Skin epidermis (tissue), 12 donors: Measurements from ENCODE around the gene PPM1E.
A peak's percentile ranks its signal among the peaks of the same experiment; 100 is the strongest.

Experiments
- H3K27ac ChIP-seq, 21 experiments: fragments of 200-600 bp; sonication (generic) in 11 of 21; one replicate each; pipeline ENCODE4 v1.5.0; 2020; ENCODE audit warnings: mild to moderate bottlenecking in 3 of 21, inconsistent platforms in 2 of 21, moderate library complexity in 2 of 21
- H3K4me3 ChIP-seq, 7 experiments: fragments of 200-600 bp; sonication (generic) in 2 of 7; one replicate each; pipeline ENCODE4 v1.5.0; 2020; ENCODE audit warnings: inconsistent platforms in 2 of 7, mild to moderate bottlenecking in 2 of 7, moderate library complexity in 1 of 7

The PPM1E gene

DNA sequence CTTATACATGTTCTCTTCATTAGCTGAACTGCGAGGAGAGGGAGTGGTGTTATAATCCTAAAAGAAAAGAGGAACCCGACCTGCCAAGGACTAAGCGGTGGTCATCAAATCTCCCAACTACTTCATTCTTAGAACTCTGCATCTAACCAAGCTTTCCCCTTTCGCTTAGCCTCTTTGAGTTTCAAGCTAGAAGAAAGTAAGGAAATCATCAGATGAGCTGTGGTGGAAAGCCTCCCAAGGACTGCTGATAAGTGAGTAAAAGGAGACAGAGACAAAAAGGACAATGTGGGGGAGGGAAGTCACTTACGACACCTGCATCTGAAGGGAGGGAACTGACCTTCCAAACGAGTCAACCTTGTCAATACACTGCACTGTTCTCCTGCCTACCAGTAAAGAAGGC lies 229.7 kb downstream of the PPM1E start:
- Histone ChIP-seq H3K4me3 (no peak overlapping the region), H3K27ac (no peak overlapping the region)

DNA sequence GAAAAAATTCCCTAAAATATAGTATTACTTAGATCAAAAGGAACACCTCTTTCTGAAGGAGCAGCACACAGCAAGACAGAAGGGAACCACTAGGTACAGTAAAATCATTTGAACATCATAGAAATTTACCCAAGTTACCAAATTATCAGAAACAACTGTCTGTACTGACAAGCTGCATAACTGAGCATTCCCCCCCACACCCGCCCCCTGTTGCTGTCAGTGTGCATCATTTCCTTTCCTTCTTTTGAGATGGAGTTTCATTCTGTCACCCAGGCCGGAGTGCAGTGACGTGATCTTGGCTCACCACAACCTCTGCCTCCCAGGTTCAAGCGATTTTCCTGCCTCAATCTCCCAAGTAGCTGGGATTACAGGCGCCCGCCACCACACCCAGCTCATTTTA lies 230.3 kb downstream of the PPM1E start:
- H3K27ac ChIP-seq = no peak overlapping the region
- no peak overlapping the region for H3K4me3 ChIP-seq

DNA sequence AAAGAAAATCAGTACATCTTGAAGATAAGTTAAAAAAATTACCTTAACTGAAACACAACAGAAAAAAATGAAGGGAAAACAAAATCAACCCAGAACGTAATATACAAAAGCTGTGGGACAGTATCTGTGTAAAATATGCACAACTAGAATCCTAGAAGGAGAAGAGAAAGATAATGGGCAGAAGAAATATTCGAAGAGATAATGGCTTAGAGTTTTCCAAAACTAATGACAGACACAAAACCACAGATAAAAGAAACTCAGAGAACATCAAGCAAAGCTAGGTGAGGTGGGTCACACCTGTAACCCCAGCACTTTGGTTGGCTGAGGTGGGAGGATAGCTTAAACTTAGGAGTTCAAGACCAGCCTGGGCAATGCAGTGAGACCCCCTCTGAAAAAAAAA lies 234.0 kb downstream of the PPM1E start:
- no peak overlapping the region for H3K4me3 ChIP-seq
- H3K27ac ChIP-seq = no peak overlapping the region

DNA sequence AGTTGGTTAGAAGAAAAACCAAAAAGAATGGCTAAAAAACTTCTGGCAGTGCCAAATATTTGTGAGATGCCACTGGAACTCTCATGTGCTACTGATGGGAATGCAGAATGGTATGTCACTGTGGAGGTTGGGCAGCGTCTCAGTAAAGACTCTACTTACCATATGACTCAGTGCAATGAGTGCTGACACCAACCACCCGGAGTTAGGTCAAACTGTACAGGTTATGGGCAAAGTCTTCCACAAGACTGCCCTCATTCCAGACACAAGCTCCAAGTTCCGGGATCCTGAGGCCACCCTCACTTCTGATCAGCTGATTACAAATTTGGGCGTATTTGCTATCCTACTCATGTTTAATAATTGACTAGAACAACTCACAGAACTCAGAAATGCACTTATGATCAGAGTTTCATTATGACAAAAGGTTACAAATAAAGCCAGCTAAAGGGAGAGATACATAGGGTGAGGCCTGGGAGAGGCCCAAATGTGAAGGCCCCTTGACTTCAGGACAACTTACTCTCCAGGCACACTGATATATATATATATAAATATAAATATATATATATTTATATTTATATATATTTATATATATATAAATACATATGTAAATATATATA lies 236.2 kb downstream of the PPM1E start:
- no peak overlapping the region for H3K27ac ChIP-seq
- H3K4me3 ChIP-seq = no peak overlapping the region

DNA sequence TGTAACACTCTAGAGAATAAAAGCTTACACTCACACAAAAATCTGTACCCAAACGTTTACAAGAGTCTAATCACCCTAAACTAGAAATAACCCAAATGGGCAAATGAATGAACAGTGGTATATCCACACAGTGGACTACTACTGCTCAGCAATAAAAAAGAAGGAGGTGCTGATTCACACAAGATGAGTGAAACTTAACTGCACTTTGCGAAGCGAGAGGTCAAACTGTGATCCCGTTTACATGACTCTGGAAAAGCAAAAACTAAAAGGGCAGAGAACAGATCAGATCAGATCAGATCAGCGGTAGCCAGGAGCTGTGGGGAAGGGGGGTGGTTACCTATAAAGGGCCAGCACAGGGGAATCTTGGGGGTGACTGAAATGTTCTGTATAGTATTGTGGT lies 237.7 kb downstream of the PPM1E start:
- Histone ChIP-seq H3K27ac (no peak overlapping the region), H3K4me3 (no peak overlapping the region)

DNA sequence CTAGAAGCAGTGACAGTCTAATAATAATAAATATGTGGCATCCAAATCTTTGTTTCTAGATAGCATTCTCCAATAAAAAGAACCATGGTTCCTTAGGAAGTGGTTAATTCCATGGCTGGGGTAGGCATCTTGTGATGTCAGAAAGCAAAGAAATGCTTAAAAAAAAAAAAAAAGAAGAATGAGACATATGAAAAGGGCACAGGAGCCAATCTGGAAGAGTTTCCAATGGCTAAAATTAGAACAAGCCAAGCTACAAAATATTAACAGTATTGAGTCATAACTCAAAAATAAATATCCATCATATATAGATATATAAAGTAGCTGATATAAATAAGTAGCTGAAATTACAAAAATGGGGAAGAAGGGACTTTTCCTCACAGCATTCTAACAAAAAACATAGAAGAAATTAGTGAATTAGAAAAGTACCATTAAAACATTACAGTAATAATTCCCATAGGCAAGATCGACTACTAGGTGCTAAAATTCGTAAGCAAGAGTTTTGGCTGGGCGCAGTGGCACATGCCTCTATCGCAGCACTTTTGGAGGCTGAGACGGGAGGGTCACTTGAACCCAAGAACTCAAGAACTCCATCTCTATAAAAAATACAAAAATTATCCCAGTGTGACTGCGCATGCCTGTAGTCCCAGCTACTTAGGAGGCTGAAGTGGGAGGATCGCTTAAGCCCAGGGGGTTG lies 239.7 kb downstream of the PPM1E start:
- Histone ChIP-seq H3K4me3 (no peak overlapping the region), H3K27ac (no peak overlapping the region)

DNA sequence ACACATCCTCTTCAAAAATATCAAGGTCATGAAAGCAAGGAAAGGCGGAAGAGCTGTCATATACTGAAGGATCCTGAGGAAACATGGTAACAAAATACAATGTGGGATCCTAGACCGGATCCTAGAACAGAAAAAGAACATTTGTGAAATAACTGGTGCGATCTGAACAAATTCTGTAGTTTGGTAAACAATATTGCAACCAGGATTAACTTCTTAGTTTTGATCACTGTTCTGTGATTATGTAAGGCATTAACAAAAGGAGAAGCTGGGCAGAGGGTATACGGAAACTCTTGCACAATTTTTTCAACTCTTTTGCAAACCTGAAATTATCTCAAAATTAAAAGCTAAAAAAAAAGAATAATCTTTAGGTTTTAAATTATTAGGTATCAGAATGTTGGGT lies 241.3 kb downstream of the PPM1E start:
- H3K27ac ChIP-seq = peak overlapping the region in 4 of 21 experiments; percentile 0 to 43 (median 20)
- H3K4me3 ChIP-seq = no peak overlapping the region

DNA sequence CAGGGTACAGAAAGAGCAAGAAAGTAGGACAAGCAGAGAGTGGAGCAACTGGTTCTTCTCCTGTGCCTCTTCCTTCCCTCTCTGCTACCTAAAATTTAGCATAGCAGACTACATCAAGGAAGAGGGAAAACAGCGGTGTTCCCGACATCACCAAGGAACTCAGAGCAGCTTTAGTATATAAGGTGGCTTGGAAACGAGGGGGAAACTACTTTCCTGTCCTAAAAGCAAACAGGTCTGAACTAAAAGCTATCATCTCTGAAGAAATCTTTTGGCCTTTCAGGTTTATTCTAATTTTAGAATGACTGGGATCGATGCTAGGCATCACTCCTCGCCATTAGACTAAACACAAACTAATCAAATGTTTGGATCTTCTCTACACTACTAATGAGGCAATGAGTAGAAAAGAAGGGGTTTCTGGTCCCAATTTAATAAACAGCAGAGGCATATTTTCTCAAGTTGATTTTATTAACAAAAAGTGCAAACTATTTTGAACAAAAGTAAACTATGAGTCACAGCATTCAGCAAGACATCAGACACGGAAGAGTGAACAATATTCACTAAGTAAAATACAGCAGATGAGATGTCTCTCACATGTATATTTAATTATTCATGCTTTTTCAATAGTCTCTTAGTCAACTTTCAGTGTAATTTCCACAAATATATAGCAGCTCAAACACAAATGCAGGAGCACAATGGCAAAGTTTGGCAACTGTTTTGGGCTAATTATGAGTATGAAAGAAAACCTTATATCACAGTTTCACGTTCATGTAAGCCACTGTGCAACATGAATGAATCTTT lies 242.3 kb downstream of the PPM1E start:
- H3K27ac ChIP-seq = peak overlapping the region in 6 of 21 experiments; percentile 1 to 38 (median 4)
- no peak overlapping the region for H3K4me3 ChIP-seq

DNA sequence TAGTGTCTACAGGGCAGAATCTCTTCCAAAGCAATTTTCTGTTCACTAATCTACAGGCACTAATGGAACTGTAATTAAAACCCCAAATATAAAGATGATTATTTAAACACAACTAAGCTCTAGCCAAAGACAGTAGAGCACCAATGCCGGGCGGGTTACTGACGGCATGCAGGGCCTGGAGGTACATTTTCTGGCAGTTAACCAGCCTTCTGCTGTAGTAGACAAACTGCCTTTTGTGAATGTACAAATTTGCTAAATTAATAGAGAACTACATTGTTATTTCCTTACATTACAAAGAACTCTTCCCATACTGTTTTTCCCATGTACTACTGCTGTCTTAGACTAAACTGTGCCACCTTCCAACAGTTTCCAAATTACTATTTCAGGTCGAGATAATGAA lies 243.2 kb downstream of the PPM1E start:
- H3K4me3 ChIP-seq = no peak overlapping the region
- H3K27ac ChIP-seq = no peak overlapping the region

DNA sequence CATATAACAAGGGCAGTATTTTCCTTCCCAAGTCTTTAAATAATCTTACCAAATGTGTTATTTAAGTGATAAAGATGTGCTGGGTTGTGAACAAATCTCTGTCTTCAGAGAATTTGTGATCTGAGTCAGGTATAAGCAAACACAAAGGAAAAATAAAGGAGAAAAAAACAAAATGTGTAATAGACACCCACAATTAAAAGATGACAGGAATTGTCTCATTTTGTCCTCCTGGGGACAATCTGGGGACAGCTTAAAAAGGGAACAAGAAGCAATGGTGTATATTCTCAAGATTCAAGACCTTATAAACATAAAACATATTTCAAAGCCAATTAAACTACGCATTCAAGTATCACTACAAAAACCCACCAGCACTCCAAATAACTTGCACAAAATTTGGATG lies 243.8 kb downstream of the PPM1E start:
- no peak overlapping the region for H3K27ac ChIP-seq

DNA sequence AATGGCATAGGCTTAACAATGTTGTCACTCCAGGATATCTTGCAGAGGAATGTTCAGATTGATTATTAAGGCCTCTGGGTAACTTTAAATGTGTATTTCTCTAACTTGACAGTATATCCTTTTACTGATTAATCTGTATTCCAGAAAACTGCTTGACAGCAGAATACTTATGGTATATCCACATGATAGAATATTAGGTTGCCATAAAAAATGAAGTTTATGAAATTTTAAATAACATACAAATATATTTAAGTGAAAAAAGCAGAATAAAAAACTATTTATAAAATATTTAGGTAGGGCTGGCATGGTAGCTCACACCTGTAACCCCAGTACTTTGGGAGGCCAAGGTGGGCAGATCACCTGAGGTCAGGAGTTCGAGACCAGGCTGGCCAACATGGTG lies 244.4 kb downstream of the PPM1E start:
- Histone ChIP-seq H3K27ac (no peak overlapping the region), H3K4me3 (no peak overlapping the region)

More for the DNA sequence above, 243.8 kb downstream of the PPM1E start:
- no peak overlapping the region for H3K4me3 ChIP-seq

DNA sequence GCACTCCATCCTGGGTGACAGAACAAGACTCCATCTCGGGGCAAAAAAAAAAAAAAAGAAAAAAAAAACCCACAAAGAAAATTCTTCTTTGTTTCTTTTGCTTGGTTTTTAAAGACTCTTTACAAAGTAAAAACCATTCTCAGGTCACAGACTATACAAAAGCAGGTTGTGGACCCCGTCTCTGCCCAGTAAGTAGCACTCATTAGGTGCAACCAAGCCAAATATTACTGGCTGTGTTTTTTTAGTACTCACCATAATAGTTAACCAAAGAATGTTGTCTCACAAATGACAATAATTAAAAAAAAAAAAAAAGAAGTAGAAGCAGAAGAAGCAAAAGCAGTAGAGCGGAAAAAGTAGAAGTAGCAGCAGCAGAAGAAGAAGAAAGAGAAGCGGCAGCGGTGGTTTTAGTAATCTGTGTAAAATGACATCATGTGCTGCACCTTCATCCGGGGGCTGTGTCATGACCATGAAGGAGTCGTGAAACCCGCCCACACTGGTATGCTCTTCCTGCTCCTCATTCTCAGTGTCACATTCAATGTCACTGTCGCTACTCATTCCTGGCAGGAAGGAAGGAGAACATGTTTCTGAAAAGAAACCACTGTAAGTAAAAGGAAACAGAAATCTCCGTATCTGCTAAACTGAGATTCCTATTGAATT lies 245.6 kb downstream of the PPM1E start:
- H3K27ac ChIP-seq = peak overlapping the region in 13 of 21 experiments; percentile 2 to 69 (median 42)
- no peak overlapping the region for H3K4me3 ChIP-seq

DNA sequence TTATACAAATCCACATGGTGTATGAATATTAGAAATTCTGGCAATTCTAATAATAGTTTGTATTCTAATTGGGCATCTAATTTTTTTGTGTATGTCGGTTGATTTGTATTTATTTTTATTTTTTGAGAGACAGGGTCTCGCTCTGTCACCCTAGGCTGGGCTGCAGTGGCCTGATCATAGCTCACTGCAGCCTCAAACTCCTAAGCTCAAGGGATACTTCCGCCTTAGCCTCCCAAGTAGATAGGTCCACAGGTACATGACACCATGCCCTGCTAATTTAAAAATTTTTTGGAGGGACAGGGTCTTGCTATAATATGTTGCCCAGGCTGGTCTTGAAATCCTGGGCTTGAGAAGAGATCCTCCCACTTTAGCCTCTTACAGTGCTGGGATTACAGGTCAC lies 246.5 kb downstream of the PPM1E start:
- Histone ChIP-seq H3K27ac (peak overlapping the region in 8 of 21 experiments; percentile 2 to 60 (median 16)), H3K4me3 (no peak overlapping the region)

DNA sequence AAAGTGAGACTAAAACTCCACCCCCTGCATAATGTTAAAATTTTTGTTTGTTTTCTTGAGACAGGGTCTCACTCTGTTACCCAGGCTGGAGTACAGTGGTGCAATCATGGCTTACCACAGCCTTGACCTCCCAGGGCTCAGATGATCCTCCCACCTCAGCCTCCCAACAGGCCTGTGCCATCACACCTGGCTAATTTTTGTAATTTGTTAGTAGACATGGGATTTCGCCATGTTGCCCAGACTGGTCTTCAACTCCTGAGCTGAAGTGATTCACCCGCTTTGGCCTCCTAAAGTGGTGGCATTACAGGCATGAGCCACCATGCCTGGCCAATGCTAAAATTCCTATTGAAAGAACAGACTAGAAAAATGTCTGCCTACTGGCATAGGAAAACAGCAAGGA lies 247.2 kb downstream of the PPM1E start:
- Histone ChIP-seq H3K4me3 (no peak overlapping the region), H3K27ac (peak overlapping the region in 2 of 21 experiments; percentile 24 to 29)

DNA sequence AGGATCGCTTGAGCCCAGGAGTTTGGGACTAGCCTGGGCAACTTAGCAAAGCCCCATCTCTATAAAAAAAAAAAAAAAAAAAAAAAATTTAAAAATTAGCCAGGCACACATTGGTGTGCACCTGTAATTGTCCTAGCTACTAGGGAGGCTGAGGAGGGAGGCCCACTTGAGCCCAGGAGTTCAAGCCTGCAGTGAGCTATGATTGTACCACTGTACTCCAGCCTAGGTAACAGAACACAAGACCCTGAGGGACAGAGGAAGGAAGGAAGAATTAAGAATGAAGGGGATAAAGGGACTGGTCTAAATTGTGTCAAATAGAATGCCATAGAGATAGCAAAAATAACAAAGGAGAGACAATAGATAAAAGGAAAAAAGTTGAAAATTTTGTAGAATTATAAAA lies 248.2 kb downstream of the PPM1E start:
- no peak overlapping the region for H3K4me3 ChIP-seq

DNA sequence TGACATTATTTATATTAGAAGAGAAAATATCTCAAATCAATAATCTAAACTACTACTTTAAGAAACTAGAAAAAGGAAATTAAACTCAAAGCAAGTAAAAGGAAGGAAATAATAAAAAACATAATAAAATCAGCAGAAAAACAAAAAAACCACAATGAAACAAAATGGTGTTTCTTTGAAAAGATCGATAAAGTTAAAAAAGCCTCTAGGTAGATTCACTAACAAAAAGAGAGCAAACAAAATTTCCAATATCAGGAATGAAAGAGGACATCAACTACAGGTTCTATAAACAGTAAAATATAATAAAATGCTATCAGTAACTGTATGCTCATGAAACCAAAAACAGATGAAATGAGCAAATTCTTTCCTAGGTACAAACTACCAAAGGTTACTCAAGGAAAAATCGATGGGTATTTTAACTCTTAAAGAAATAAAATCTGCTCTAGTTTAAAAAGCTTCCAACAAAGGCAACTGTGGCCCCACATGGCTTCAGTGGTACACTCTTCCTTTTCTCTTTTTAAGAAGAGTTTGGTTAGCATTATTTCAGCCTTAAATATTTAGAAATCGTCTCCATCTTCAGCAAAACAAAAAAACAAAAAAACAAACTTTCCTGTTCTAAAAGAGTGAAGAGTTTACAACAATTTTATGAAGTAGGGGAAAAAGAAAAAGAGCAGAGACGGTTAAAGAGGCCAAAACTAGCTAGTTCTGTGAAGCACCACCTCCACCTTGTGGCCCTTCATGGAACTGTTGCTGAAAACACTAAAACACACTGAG lies 248.9 kb downstream of the PPM1E start:
- peak overlapping the region in 1 of 21 experiments; percentile 38 for H3K27ac ChIP-seq
- H3K4me3 ChIP-seq = no peak overlapping the region

More for the DNA sequence above, 248.2 kb downstream of the PPM1E start:
- no peak overlapping the region for H3K27ac ChIP-seq

DNA sequence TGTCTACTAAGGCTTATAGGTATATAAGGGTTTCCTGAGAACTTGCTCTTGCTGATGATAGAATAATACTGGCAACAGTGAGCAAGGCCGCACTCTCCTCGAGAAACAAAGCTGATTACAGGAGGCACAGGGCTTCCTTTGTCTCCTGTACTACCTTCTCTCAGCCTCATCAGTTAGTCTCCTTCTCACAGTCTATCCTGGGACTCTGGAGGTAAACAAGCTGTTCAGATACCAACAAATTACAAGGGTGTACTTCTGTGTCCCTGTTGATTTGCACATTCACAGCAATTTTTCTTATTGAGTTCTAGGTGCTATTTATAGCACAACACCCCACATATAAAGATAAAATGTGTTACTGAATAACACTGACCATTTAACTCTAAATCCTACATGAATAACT lies 252.3 kb downstream of the PPM1E start:
- no peak overlapping the region for H3K27ac ChIP-seq
- no peak overlapping the region for H3K4me3 ChIP-seq

DNA sequence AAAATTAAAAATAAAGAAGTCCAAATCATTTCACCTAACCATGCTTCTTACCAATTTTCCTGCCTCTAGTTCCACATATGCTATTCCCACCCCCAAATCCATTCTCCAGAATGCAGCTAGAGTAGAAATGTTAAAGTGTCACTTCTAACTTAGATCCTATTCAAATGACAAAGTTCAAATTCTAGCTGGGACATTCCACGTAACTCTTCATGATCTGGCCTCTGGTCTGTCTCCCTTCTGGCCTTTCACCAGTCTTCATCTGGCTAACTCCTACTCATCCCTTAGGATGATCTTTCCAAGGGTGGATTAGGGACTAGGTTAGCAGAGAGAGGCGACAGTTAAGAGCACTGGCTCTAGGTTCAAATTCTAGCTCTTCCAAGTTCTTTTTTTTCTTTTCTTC lies 253.1 kb downstream of the PPM1E start:
- no peak overlapping the region for H3K27ac ChIP-seq
- H3K4me3 ChIP-seq = no peak overlapping the region

DNA sequence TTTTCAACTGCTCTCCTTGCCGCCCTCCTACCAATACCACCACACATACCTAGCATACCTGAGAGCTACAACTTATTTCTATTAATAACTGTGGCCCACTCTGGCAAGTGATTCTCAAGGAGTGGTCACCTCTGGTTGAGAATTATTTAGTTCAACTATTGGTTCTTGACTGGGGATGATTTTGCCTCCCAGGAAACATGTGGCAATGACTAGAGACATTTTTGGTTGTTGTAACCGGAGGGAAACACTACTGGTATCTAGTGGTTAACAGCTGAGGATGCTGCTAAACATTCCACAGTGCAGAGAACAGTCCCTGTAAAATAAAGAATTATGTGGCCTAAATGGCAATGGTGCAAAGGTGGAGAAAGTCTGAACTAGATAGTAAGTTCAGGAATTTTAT lies 254.4 kb downstream of the PPM1E start:
- no peak overlapping the region for H3K27ac ChIP-seq
- no peak overlapping the region for H3K4me3 ChIP-seq

DNA sequence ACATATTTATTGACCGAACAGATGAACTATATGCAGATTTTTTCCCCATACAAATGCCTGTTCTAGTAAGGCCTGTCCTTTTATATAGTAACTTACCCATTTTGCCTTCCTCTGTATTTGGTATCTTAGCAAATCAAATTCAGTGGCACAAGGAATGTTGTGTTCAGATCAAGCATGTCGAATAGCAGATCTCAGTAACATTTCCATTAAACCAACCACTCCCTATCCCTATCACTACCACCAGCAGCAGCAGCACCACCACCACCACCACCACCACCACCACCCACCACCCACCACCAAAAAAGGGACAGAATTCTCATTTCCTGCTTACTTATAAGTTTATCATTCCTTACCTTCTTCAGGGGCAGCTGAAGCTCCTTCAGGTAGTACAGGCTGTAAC lies 256.3 kb downstream of the PPM1E start:
- no peak overlapping the region for H3K27ac ChIP-seq
- no peak overlapping the region for H3K4me3 ChIP-seq
